NCI-H345 (cell line): ENCODE data around the gene GAS6.
"Not testable (repeated sequence)": the region's sequence is repeated elsewhere in the genome, so short reads cannot be mapped to it uniquely, and the experiment has no call there.

Experiments used
- DNase-seq: peaks from one replicate; lab custom pipeline; 2025; lab: John Stamatoyannopoulos, UW

Gene GAS6

GRCh38 chr13:113791226-113791625 lies 72.7 kb downstream of the GAS6 start:
- DNase-seq: no peak

- not testable (repeated sequence) for DNase-seq
These were observed 73.9 kb downstream of the GAS6 start for GRCh38 chr13:113789931-113790330.

- no peak for DNase-seq
These were observed 74.7 kb downstream of the GAS6 start for GRCh38 chr13:113789167-113789566.

DNA sequence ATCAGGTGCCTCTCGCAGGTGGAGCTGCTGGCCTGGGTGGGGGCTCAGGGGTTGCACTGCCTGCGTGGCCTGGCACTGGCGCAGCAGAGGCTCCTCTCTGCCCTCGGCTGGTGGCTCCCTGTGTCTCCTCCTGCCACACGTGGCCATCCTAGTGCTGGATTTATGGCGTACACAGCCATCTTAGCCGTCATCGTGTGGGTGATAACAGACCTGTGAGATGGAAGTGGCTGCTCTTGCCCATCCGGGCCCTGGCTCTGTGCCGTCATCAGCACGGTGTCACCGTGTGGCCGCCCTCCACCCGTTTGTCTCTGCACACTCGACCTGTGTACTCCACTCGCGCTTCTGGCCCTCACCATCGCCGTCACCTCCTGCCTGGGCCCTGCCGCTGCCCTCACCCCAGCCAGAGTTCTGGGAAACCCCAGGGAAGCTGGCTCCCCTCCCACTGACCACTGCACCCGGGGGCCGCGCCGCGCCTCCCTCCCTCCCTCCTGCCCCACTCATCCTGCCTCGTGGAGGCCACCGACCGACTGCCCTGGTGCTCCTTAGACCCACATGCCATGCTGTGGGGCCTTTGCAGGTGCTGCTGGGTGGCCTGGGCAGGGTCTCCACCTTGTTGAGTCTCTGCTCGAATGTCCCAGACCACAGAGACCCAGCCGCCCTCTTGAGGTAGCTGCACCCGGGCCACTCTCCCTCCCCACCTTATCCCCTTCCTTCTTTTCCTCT lies 75.3 kb downstream of the GAS6 start:
- DNase-seq: no peak

- no peak for DNase-seq
These were observed 76.2 kb downstream of the GAS6 start for GRCh38 chr13:113787694-113788093.

DNA sequence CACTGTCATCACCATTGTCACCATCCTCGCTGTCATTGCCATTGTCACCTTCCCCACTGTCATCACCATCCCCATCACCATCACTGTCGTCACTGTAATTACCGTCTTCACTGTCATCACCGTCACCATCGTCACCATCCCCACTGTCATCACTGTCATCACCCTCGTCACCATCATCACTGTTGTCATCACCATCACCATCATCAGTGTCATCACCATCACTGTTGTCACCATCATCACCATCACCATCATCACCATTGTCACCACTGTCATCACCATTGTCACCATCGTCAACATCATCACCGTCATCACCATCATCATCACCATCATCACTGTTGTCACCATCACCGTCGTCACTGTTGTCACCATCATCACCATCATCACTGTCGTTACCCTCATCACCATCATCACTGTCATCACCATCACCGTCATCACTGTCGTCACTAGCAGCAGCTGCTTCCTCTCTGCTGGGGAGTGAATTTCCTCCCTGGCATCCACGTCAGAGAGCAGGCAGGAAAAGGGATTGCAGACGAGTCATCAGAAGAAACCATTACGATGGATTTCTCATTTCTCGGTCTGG lies 77.5 kb downstream of the GAS6 start:
- DNase-seq: no peak

GRCh38 chr13:113785051-113786010 lies 78.5 kb downstream of the GAS6 start:
- DNase-seq: no peak

DNA sequence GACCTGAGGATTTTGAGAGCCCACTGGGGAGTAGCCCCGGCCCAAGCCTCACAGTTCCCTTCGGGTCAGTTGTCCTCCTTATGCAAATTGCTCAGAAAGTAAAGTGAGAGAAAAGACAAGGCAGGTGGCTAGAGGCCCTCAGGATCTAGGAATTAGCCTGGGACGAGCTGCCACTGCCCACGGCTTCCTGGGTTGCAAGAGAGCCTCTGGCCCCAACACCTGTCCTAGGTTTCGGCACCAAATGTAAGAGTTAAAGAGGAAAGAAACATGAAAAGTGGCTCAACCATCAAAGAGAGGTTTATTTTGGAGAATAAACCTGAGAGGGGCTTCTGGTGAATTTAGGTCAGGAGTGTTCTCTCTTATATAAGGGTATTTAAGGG lies 79.2 kb downstream of the GAS6 start:
- DNase-seq: no peak

DNA sequence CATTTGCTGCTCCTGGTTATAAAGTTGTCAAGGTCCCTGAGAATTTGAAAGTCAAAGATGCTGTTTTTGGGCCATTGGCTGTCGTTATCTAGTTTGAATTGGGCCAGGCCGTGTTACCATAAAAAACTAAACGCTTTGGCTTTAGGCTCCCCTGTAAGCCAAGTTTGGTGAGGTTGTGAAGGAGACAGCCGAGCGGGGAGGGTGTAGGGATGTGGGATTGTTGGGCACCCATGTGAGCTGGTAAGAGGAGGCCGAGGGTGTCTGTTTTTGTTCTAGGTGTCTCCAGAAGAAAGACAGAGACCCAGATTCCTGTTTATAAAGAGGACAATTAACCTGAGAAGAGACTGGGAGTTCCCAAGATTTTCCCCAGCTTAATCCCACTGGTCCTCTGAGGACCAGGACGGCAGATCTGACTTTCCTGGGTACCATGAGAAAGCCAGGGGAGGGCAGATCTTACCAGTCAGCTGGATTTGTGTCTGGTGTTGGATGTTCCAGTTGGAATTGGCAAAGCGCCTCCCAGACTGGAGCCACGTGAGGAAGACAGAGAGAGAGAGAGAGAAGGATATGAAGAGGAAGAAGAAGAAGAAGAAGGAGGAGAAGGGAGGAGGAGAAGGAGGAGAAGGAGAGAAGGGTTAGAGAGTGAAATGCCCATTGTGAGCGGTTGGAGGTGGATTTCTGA lies 79.8 kb downstream of the GAS6 start:
- DNase-seq: no peak

DNA sequence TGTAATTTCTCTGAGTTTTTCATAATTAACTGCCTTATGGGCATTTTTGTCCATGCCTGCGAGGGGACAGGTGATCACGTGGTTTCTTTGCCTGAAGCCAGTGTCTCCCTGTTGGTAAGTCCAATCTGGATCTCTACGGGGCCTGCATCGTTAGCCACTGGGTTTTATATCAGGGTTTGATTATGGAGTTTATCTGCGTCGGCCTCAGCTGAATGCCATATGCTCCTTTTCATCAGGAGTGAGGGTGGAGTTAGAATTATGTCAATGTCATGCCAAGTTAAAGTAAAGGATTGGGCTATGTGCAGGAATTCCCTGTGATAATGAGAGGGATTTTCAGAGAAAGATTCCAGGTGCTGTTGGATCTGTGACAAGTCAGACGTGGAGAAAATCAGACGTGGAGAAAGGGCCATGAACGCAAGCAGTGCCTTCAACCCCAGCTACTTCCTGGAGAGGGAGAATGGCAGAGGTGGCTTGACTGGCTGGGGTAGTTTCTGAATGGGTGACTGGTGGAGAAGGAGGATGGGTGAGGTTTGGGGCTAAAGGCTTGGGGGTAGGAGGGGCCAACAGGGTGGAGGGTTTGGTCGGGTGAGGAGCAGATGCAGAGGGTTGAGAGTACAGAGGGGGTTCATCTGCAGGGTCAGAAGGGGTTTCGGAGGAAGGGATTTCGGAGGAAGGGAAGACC lies 80.5 kb downstream of the GAS6 start:
- no peak for DNase-seq

DNA sequence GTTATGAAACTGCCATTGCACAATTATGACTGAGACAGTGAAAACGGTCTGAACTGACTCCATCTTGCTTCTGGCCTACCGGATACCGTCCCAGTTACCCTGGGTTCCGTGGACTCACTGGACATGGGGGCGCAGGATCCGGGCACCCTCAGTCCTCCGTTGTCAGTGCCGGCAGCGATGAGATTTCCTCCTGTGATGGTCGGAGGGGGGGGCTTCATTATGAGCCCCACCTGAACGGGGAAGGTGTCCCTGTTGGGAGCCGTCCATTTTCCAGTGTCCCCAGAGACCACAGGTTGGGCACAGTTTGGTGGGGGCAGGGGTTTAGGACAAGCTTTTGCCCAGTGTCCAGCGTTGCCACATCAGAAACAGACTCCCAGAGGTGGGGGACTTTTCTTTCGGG lies 81.4 kb downstream of the GAS6 start:
- DNase-seq: no peak

DNA sequence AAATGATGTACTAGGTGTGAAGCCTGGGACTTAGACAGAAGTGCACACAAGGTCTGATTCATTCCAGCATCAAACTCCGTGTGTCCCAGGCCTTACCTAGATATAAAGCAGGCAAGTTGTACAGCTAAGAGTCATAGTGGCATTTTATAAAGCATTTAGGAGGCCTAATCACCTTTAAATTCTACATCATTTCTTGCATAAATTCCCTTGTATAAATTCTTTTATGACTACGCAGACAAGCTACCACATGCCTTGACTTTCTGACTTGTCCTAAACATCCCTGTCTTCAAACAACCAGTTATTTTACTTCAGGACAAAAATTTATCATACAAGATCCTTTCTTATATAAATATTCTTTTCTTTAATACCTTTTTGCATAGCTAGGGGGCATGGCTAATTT lies 82.3 kb downstream of the GAS6 start:
- no peak for DNase-seq

GRCh38 chr13:113777311-113778260 lies 86.3 kb downstream of the GAS6 start:
- no peak for DNase-seq

- peak; percentile 68 for DNase-seq
These were observed 87.4 kb downstream of the GAS6 start for GRCh38 chr13:113776231-113777125.

- no peak for DNase-seq
These were observed 88.3 kb downstream of the GAS6 start for GRCh38 chr13:113775451-113776145.

- no peak for DNase-seq
These were observed 89.4 kb downstream of the GAS6 start for GRCh38 chr13:113774177-113775107.

- DNase-seq: no peak
These were observed 92.1 kb downstream of the GAS6 start for GRCh38 chr13:113771709-113772331.
